ENCODE results near the gene ATXN7. TPM values are rescaled to one million over a fixed set of nuclear protein-coding genes. Genes with fewer than 3 reads are reported as not detected.

The ATXN7 gene
- total RNA-seq, 1 donor from 2014 or later, result 26.4 TPM

GRCh38 chr3:63860776-63861175 lies 2.9 kb upstream of the ATXN7 start:
- intact Hi-C loops (cut with DNase I), result no loop called here
- DNase-seq (ENCODE audit: low spot score), result no peak

- DNase-seq (ENCODE audit: low spot score), result no peak
- intact Hi-C loops (cut with DNase I), result no loop called here
Observed at GRCh38 chr3:63861306-63861705, 2.4 kb upstream of the ATXN7 start.

GRCh38 chr3:63862804-63863149 lies 890 bp upstream of the ATXN7 start:
- intact Hi-C loops (cut with DNase I), result no loop called here
- no peak for DNase-seq (ENCODE audit: low spot score)

GRCh38 chr3:63864008-63864964 lies 619 bp downstream of the ATXN7 start:
- intact Hi-C loops (cut with DNase I), result loop anchor here (1.0 kb wide), 1 partner anchor 48 kb away; the partner anchor contains the start of gene SCAANT1
- peak; percentile 78 for DNase-seq (ENCODE audit: low spot score)

GRCh38 chr3:63864965-63865327 lies 1.3 kb downstream of the ATXN7 start:
- no peak for DNase-seq (ENCODE audit: low spot score)
- intact Hi-C loops (cut with DNase I), result loop anchor here (1.0 kb wide), 1 partner anchor 47 kb away; the partner anchor contains the start of gene SCAANT1

GRCh38 chr3:63867225-63867624 lies 3.6 kb downstream of the ATXN7 start:
- no peak for DNase-seq (ENCODE audit: low spot score)
- intact Hi-C loops (cut with DNase I), result no loop called here

GRCh38 chr3:63869940-63870614 lies 6.4 kb downstream of the ATXN7 start:
- intact Hi-C loops (cut with DNase I), result no loop called here
- DNase-seq (ENCODE audit: low spot score), result no peak

GRCh38 chr3:63870615-63871005 lies 6.9 kb downstream of the ATXN7 start:
- no peak for DNase-seq (ENCODE audit: low spot score)
- intact Hi-C loops (cut with DNase I), result no loop called here

- no peak for DNase-seq (ENCODE audit: low spot score)
- intact Hi-C loops (cut with DNase I), result no loop called here
Observed at GRCh38 chr3:63872135-63872924, 8.7 kb downstream of the ATXN7 start.

- intact Hi-C loops (cut with DNase I), result no loop called here
Observed at GRCh38 chr3:63874769-63875168, 11.1 kb downstream of the ATXN7 start.

GRCh38 chr3:63875510-63875909 lies 11.8 kb downstream of the ATXN7 start:
- intact Hi-C loops (cut with DNase I), result no loop called here
- DNase-seq (ENCODE audit: low spot score), result no peak

More at GRCh38 chr3:63874769-63875168, 11.1 kb downstream of the ATXN7 start:
- no peak for DNase-seq (ENCODE audit: low spot score)

GRCh38 chr3:63876260-63876659 lies 12.6 kb downstream of the ATXN7 start:
- DNase-seq (ENCODE audit: low spot score), result no peak
- intact Hi-C loops (cut with DNase I), result no loop called here

- no peak for DNase-seq (ENCODE audit: low spot score)
- intact Hi-C loops (cut with DNase I), result no loop called here
Observed at GRCh38 chr3:63877737-63878393, 14.2 kb downstream of the ATXN7 start.

- DNase-seq (ENCODE audit: low spot score), result no peak
- intact Hi-C loops (cut with DNase I), result no loop called here
Observed at GRCh38 chr3:63878394-63879060, 14.9 kb downstream of the ATXN7 start.

GRCh38 chr3:63880653-63881052 lies 17.0 kb downstream of the ATXN7 start:
- intact Hi-C loops (cut with DNase I), result no loop called here
- DNase-seq (ENCODE audit: low spot score), result no peak

- intact Hi-C loops (cut with DNase I), result no loop called here
- no peak for DNase-seq (ENCODE audit: low spot score)
Observed at GRCh38 chr3:63886858-63887257, 23.2 kb downstream of the ATXN7 start.

- DNase-seq (ENCODE audit: low spot score), result no peak
- intact Hi-C loops (cut with DNase I), result no loop called here
Observed at GRCh38 chr3:63891518-63891917, 27.9 kb downstream of the ATXN7 start.

GRCh38 chr3:63892773-63893352 lies 29.2 kb downstream of the ATXN7 start:
- DNase-seq (ENCODE audit: low spot score), result no peak
- intact Hi-C loops (cut with DNase I), result no loop called here
